Spleen (tissue), 7 donors: ENCODE measurements around the gene SLC26A11.

Experiments
- POLR2A ChIP-seq, 3 donors: fragments of 450-650 bp; IDR thresholded peaks; one replicate each; pipeline ENCODE4 v1.5.1; 2017; ENCODE audit warnings: antibody characterized with exemption in 3 of 3, mild to moderate bottlenecking in 1 of 3
- POLR2AphosphoS5 ChIP-seq, 3 donors: sonication (generic); formaldehyde crosslinking; IDR thresholded peaks; one replicate each; pipeline ENCODE4 v1.5.1; 2017; ENCODE audit warnings: antibody characterized with exemption in 3 of 3
- TF ChIP-seq, protein P1 (sequence below), 11 experiments: fragments of 200-600 bp in 7 of 11; fragments of 450-650 bp in 4 of 11; sonication (generic) in 4 of 11; IDR thresholded peaks in 8 of 11; conservative IDR thresholded peaks in 3 of 11; 1 replicate in 7 of 11; 2 replicates in 4 of 11; pipeline versions ENCODE4 v1.4.0 to v1.8.0; 2016 to 2021; ENCODE audit warnings: antibody characterized with exemption in 11 of 11, inconsistent platforms in 4 of 11, mild to moderate bottlenecking in 1 of 11
- donor health status: DM: no; HTN: no; CAD: no; lungs with moderate emphysema.
- donor health status: DM: no; HTN: no; CAD: no.
- donor health status: DM: no; HTN: no; CAD: no.

GRCh38 chr17:80294210-80294609 is 74.0 kb downstream of the SLC26A11 start:
- TF ChIP-seq, protein P1, sequence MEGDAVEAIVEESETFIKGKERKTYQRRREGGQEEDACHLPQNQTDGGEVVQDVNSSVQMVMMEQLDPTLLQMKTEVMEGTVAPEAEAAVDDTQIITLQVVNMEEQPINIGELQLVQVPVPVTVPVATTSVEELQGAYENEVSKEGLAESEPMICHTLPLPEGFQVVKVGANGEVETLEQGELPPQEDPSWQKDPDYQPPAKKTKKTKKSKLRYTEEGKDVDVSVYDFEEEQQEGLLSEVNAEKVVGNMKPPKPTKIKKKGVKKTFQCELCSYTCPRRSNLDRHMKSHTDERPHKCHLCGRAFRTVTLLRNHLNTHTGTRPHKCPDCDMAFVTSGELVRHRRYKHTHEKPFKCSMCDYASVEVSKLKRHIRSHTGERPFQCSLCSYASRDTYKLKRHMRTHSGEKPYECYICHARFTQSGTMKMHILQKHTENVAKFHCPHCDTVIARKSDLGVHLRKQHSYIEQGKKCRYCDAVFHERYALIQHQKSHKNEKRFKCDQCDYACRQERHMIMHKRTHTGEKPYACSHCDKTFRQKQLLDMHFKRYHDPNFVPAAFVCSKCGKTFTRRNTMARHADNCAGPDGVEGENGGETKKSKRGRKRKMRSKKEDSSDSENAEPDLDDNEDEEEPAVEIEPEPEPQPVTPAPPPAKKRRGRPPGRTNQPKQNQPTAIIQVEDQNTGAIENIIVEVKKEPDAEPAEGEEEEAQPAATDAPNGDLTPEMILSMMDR (IDR thresholded peaks at IDR 0.05 in 8 of 11, conservative IDR thresholded peaks at IDR 0.05 in 3 of 11), result no peak
- TF ChIP-seq POLR2A (IDR thresholded peaks at IDR 0.05), result no peak
- peak in 2 of 3 donors; percentile 41 to 55 for TF ChIP-seq POLR2AphosphoS5 (IDR thresholded peaks at IDR 0.05)
